ENCODE data around the gene OR51L1. TPM values are rescaled to one million over a fixed set of nuclear protein-coding genes. Genes with fewer than 3 reads are reported as not detected.

OR51L1 gene
- total and polyA plus RNA-seq, 2 of the 8 experiments (the other 6 are each of a cell fraction or from before 2014, with no cell fraction given): not detected

DNA sequence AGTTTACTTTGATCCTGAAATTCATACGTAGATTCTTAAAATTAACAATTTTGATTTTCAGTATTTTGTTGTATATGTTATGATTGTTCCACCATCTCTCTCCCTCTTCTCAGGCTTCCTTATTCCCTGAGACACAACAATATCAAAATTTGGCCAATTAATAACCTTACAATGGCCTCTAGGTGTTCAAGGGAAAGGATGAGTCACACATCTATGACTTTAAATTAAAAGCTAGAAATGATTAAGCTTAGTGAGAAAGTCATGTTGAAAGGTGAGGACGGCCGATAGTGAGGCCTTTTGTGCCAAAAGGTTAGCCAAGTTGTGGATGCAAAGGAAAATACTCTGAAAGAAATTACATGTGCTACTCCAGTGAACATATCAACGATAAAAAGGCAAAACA is 46.2 kb downstream of the OR51L1 start:
- ChIA-PET POLR2A (ENCODE audit: partially characterized antibody) (no interaction called here), CTCF (ENCODE audit: partially characterized antibody) (no interaction called here)
- no peak for DNase-seq (ENCODE audit: low read depth in 1 of 2, low spot score in 2 of 2)
- H4K20me1 ChIP-seq (replicated peaks in 1 of 2; ENCODE audit: control insufficient read depth in 1 of 2, insufficient read depth in 2 of 2, low read length in 2 of 2): no peaks in the 10 kb centered on the region
- H3K9ac ChIP-seq (replicated peaks in 1 of 4; ENCODE audit: extremely low read depth in 1 of 4, low read depth in 3 of 4, low read length in 3 of 4): no peak overlapping the region
- no peak for FAIRE-seq
- no peak overlapping the region for H3K4me3 ChIP-seq (ENCODE audit: extremely low read depth in 1 of 4, insufficient read depth in 2 of 4, low read depth in 3 of 4, low read length in 4 of 4)
- H3K14ac ChIP-seq (ENCODE audit: insufficient read length): no peak overlapping the region
- no peak overlapping the region for H3K23ac ChIP-seq (ENCODE audit: insufficient read length)
- H3K27ac ChIP-seq (ENCODE audit: low read depth, low read length): no peak overlapping the region
- H2BK5ac ChIP-seq (ENCODE audit: low read depth, low read length): no peak overlapping the region
- H4K91ac ChIP-seq (replicated peaks; ENCODE audit: insufficient read length, low read length): no peak overlapping the region
- H4K8ac ChIP-seq (ENCODE audit: extremely low read depth, insufficient read depth, low read length): no peak overlapping the region
- H3K4me2 ChIP-seq (ENCODE audit: insufficient read depth in 1 of 2, low read depth in 2 of 2, low read length in 2 of 2): no peak overlapping the region
- no peak overlapping the region for H2BK120ac ChIP-seq (replicated peaks; ENCODE audit: low read depth, low read length)
- peaks cover 1% of the 10 kb centered on the region; the same call in 1 of the 2 replicates for H3K23me2 ChIP-seq (ENCODE audit: low read depth, low read length)
- H3K56ac ChIP-seq (replicated peaks; ENCODE audit: insufficient read length, low read depth, low read length): no peak overlapping the region
- H3K18ac ChIP-seq (ENCODE audit: extremely low read depth, low read length): no peak overlapping the region
- no peaks in the 10 kb centered on the region for H3K27me3 ChIP-seq (replicated peaks in 1 of 4; ENCODE audit: control insufficient read depth in 3 of 4, extremely low read depth in 1 of 4, insufficient read depth in 3 of 4, low read length in 3 of 4)
- no peaks in the 10 kb centered on the region for H3K9me3 ChIP-seq (ENCODE audit: insufficient read depth in 2 of 2, low read depth in 1 of 2, low read length in 1 of 2)
- no peaks in the 10 kb centered on the region for H3K36me3 ChIP-seq (ENCODE audit: control insufficient read depth in 2 of 4, insufficient read depth in 4 of 4, low read length in 3 of 4)
- no peak overlapping the region for H2AK5ac ChIP-seq (ENCODE audit: low read depth, low read length)
- WGBS, 2 experiments (ENCODE audit: extremely low coverage in 1 of 2, insufficient coverage in 1 of 2, insufficient read length in 1 of 2, insufficient replicate concordance in 2 of 2, low coverage in 1 of 2, low lambda C conversion rate in 2 of 2, missing lambda C conversion rate in 1 of 2): 91% methylated on average over 4 of the region's 4 CpGs; no CpG with 5 or more reads in 1 of the 2 experiments
- H2BK20ac ChIP-seq (ENCODE audit: low read length): no peak overlapping the region
- H2AFZ ChIP-seq (ENCODE audit: low read length): no peak overlapping the region
- no peaks in the 10 kb centered on the region for H3K79me1 ChIP-seq (ENCODE audit: low read depth, low read length)
- no peaks in the 10 kb centered on the region for H3K79me2 ChIP-seq (ENCODE audit: control insufficient read depth in 1 of 2, insufficient read depth in 2 of 2, low read length in 2 of 2)
- H3K4ac ChIP-seq (replicated peaks; ENCODE audit: insufficient read length, low read depth, low read length): no peak overlapping the region
- H2BK12ac ChIP-seq (ENCODE audit: low read depth, low read length): no peak overlapping the region
- H3K4me1 ChIP-seq (replicated peaks in 1 of 4; ENCODE audit: control insufficient read depth in 3 of 4, insufficient read depth in 4 of 4, low read length in 3 of 4): no peaks in the 10 kb centered on the region
- no peak overlapping the region for H2BK15ac ChIP-seq (ENCODE audit: low read length)
- no peak overlapping the region for H4K5ac ChIP-seq (ENCODE audit: insufficient read length, low read depth, low read length)
- TF ChIP-seq SIX5 (IDR thresholded peaks at IDR 0.05; ENCODE audit: low read depth, low read length): no peak
- TF ChIP-seq PHF8 (conservative IDR thresholded peaks at IDR 0.05; ENCODE audit: low read depth, low read length): no peak
- no peak for TF ChIP-seq BRCA1 (IDR thresholded peaks at IDR 0.05; ENCODE audit: low read depth, low read length)
- TF ChIP-seq, protein P1, sequence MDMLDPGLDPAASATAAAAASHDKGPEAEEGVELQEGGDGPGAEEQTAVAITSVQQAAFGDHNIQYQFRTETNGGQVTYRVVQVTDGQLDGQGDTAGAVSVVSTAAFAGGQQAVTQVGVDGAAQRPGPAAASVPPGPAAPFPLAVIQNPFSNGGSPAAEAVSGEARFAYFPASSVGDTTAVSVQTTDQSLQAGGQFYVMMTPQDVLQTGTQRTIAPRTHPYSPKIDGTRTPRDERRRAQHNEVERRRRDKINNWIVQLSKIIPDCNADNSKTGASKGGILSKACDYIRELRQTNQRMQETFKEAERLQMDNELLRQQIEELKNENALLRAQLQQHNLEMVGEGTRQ (IDR thresholded peaks at IDR 0.05; ENCODE audit: low read length): no peak
- TF ChIP-seq MAFK (IDR thresholded peaks at IDR 0.05; ENCODE audit: low read depth, low read length): no peak
- TF ChIP-seq KDM4A (IDR thresholded peaks at IDR 0.05; ENCODE audit: low read depth, low read length, severe bottlenecking): no peak
- no peak for TF ChIP-seq HDAC2 (IDR thresholded peaks at IDR 0.05; ENCODE audit: borderline replicate concordance in 1 of 2, low read depth in 2 of 2, low read length in 2 of 2)
- TF ChIP-seq RFX5 (IDR thresholded peaks at IDR 0.05; ENCODE audit: borderline replicate concordance, low read depth, low read length): no peak
- TF ChIP-seq CHD2 (IDR thresholded peaks at IDR 0.05; ENCODE audit: low read length): no peak
- no peak for TF ChIP-seq SP2 (IDR thresholded peaks at IDR 0.05; ENCODE audit: low read length)
- no peak for TF ChIP-seq POLR2AphosphoS5 (IDR thresholded peaks at IDR 0.05; ENCODE audit: low read depth, low read length)
- no peak for TF ChIP-seq SIRT6 (IDR thresholded peaks at IDR 0.05; ENCODE audit: low read length)
- no peak for TF ChIP-seq CTBP2 (IDR thresholded peaks at IDR 0.05; ENCODE audit: borderline replicate concordance, insufficient read depth, insufficient read length, low read length)
- no peak for TF ChIP-seq SUZ12 (IDR thresholded peaks at IDR 0.05; ENCODE audit: low read length)
